Neural crest cell (in vitro differentiated cells): ENCODE data around the gene SMG7. TPM values are rescaled to one million over a fixed set of nuclear protein-coding genes. Genes with fewer than 3 reads are reported as not detected.

Source experiments
- DNase-seq: peaks from one replicate; pipeline ENCODE4 v3.0.0; 2021; ENCODE audit warnings: low read depth, mixed read lengths, low spot score
- H3K27ac Mint-ChIP-seq: one replicate; pipeline ENCODE4 v1.8.0; 2021; ENCODE audit warnings: mild to moderate bottlenecking, mixed read lengths; ENCODE audit not compliant: unreplicated experiment
- H3K27me3 Mint-ChIP-seq: 2 replicates; pipeline ENCODE4 v1.8.0; 2021; ENCODE audit warnings: low read depth, mild to moderate bottlenecking, mixed read lengths
- H3K36me3 Mint-ChIP-seq: 2 replicates; pipeline ENCODE4 v1.8.0; 2021; ENCODE audit warnings: low read depth, mild to moderate bottlenecking, mixed read lengths
- H3K4me1 Mint-ChIP-seq: 2 replicates; pipeline ENCODE4 v1.8.0; 2021; ENCODE audit warnings: mixed read lengths
- H3K4me3 Mint-ChIP-seq: one replicate; pipeline ENCODE4 v1.8.0; 2021; ENCODE audit warnings: mild to moderate bottlenecking, mixed read lengths
- H3K9me3 Mint-ChIP-seq: 2 replicates; pipeline ENCODE4 v1.8.0; 2021; ENCODE audit warnings: mixed read lengths
- CTCF ChIP-seq: fragments of 200-600 bp; sonication (generic); conservative IDR thresholded peaks from 2 replicates; pipeline ENCODE4 v1.5.0; 2021; ENCODE audit warnings: antibody characterized with exemption, mild to moderate bottlenecking
- total RNA-seq: library from RNA; stranded (reverse); gene quantifications from 2 replicates; pipeline ENCODE4 v1.2.1, GENCODE V29; 2021

Gene SMG7
- total RNA-seq, 1 donor from 2014 or later: 72.4 TPM

GRCh38 chr1:183449223-183449770, 23.0 kb upstream of the SMG7 start:
- TF ChIP-seq CTCF: no peak
- H3K4me1 Mint-ChIP-seq: no peaks in the 10 kb centered on the region
- no peaks in the 10 kb centered on the region for H3K27me3 Mint-ChIP-seq
- no peaks in the 10 kb centered on the region for H3K9me3 Mint-ChIP-seq
- H3K4me3 Mint-ChIP-seq: no peak overlapping the region
- no peak for DNase-seq
- H3K36me3 Mint-ChIP-seq: no peaks in the 10 kb centered on the region
- H3K27ac Mint-ChIP-seq: no peak overlapping the region

- Mint-ChIP-seq H3K27ac (no peak overlapping the region), H3K27me3 (no peaks in the 10 kb centered on the region), H3K9me3 (no peaks in the 10 kb centered on the region), H3K4me3 (no peak overlapping the region), H3K4me1 (no peaks in the 10 kb centered on the region), H3K36me3 (no peaks in the 10 kb centered on the region)
- no peak for DNase-seq
- no peak for TF ChIP-seq CTCF
These were observed 22.2 kb upstream of the SMG7 start for GRCh38 chr1:183450093-183450492.

- no peak for TF ChIP-seq CTCF
- Mint-ChIP-seq H3K9me3 (no peaks in the 10 kb centered on the region), H3K4me3 (no peak overlapping the region), H3K36me3 (no peaks in the 10 kb centered on the region), H3K4me1 (no peaks in the 10 kb centered on the region), H3K27me3 (peaks cover 12% of the 10 kb centered on the region), H3K27ac (no peak overlapping the region)
- no peak for DNase-seq
These were observed 17.9 kb upstream of the SMG7 start for GRCh38 chr1:183454377-183454776.

- Mint-ChIP-seq H3K4me1 (no peaks in the 10 kb centered on the region), H3K27ac (no peak overlapping the region), H3K27me3 (peaks cover 19% of the 10 kb centered on the region), H3K36me3 (no peaks in the 10 kb centered on the region), H3K4me3 (no peak overlapping the region), H3K9me3 (no peaks in the 10 kb centered on the region)
- no peak for DNase-seq
- no peak for TF ChIP-seq CTCF
These were observed 15.5 kb upstream of the SMG7 start for GRCh38 chr1:183456826-183457225.

GRCh38 chr1:183457449-183457848, 14.8 kb upstream of the SMG7 start:
- H3K36me3 Mint-ChIP-seq: no peaks in the 10 kb centered on the region
- DNase-seq: no peak
- no peaks in the 10 kb centered on the region for H3K9me3 Mint-ChIP-seq
- no peak for TF ChIP-seq CTCF
- no peaks in the 10 kb centered on the region for H3K4me1 Mint-ChIP-seq
- H3K27ac Mint-ChIP-seq: no peak overlapping the region
- H3K4me3 Mint-ChIP-seq: no peak overlapping the region
- H3K27me3 Mint-ChIP-seq: peaks cover 21% of the 10 kb centered on the region
